Measurements from ENCODE around the gene TMEM208.

Gene TMEM208

DNA sequence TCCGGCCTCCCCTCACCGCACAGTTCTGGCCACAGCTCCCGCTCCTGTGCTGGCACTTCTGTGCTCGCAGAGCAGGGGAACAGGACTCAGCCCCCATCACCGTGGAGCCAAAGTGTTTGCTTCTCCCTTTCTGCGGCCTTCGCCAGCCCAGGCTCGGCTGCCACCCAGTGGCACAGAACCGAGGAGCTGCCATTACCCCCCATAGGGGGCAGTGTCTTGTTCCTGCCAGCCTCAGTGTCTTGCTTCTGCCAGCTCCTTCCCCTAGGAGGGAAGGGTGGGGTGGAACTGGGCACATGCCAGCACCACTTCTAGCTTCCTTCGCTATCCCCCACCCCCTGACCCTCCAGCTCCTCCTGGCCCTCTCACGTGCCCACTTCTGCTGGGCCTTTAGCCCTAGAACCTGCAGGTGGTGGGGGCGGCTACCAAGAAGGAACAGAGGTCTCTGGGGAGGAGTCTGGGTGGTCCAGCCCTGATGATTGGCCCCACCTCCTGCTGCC is 28.6 kb upstream of the TMEM208 start:
- no peak overlapping the region for H3K4me3 ChIP-seq (ENCODE audit: low read depth, low read length)
- TF ChIP-seq, protein P1, sequence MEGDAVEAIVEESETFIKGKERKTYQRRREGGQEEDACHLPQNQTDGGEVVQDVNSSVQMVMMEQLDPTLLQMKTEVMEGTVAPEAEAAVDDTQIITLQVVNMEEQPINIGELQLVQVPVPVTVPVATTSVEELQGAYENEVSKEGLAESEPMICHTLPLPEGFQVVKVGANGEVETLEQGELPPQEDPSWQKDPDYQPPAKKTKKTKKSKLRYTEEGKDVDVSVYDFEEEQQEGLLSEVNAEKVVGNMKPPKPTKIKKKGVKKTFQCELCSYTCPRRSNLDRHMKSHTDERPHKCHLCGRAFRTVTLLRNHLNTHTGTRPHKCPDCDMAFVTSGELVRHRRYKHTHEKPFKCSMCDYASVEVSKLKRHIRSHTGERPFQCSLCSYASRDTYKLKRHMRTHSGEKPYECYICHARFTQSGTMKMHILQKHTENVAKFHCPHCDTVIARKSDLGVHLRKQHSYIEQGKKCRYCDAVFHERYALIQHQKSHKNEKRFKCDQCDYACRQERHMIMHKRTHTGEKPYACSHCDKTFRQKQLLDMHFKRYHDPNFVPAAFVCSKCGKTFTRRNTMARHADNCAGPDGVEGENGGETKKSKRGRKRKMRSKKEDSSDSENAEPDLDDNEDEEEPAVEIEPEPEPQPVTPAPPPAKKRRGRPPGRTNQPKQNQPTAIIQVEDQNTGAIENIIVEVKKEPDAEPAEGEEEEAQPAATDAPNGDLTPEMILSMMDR (IDR thresholded peaks at IDR 0.05; ENCODE audit: borderline replicate concordance, insufficient read depth, low read depth, low read length): peak; percentile 56; the same call in 1 of the 2 replicates

DNA sequence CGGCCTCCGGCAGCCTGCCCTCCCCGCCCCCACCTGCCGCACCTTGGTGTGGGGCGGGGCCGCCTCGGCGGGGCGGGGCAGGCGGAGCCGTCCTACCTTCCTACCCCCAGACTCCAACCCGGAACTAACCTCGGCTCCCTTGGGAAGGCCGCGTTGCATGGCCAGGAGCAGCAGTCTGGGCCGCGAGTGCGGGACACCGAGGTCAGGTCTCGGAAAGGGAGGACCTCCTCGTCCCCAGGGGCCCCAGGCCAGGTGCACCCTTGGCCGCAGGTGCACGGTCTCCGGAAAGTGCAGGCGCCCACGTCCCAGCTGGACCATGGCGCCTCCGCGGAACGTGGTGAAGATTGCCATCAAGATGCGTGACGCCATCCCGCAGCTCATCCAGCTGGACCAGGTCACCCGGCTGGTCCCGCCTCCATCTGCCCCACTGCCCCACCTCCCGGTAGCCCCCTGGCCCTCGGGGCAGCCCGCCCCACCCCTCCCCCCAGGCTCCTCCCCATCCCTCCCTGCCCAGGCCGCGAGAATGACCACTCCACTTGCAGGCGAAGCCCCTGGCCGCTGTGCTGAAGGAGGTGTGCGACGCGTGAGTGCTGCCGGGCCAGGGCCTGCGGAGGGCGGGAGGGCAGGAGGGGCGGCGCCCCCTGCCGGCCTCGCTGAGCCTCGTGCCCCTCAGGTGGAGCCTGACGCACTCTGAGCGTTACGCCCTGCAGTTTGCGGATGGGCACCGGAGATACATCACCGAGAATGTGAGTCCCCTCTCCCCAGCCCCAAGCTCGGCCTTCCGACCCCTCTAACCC is 27.7 kb upstream of the TMEM208 start, which contains the start of gene ELMO3:
ELMO3 (plus strand) TSS at position 121 of the 797 bp plus-strand sequence; CDS start at position 317, 196 bp downstream.
- TF ChIP-seq, protein P1 (IDR thresholded peaks at IDR 0.05; ENCODE audit: borderline replicate concordance, insufficient read depth, low read depth, low read length): 0 out of 2 replicates have a peak, but pooled peaks have one; percentile 19
- no peak within 1 kb of the TSS for H3K4me3 ChIP-seq (ENCODE audit: low read depth, low read length)

DNA sequence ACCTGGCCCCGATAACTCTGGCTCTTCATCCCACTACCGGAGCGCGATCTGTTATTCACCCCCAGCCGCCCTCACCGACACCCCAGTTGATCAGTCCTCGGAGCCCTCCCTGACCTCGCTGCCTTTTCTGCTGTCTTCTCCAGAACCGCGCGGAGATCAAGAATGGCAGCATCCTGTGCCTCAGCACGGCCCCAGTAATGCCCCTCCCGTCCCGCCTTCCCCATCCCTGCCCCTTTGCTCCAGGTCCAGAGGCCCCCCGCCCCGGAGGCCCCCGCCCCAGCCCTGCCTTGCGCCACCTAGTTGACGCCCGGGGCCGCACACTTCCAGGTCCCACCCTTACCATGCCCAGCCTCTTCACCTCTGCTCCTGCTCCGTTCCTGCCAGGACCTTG is 27.1 kb upstream of the TMEM208 start:
- H3K4me3 ChIP-seq (ENCODE audit: low read depth, low read length): no peak overlapping the region
- TF ChIP-seq, protein P1 (IDR thresholded peaks at IDR 0.05; ENCODE audit: borderline replicate concordance, insufficient read depth, low read depth, low read length): no peak

DNA sequence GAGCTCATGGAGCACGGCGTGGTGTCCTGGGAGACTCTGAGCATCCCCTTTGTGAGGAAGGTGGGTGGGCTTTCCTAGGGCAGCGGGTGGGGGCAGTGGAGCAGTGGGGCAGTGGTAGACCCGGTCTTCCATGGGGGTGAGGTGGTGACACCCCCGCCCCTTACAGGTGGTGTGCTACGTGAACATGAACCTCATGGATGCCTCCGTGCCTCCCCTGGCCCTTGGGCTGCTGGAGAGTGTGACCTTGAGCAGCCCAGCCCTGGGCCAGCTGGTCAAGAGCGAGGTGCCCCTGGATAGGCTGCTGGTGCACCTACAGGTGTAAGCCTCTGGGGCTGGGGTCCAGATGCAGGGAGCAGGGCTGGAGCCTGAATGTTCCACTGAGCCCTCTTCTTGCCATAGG is 26.4 kb upstream of the TMEM208 start:
- no peak overlapping the region for H3K4me3 ChIP-seq (ENCODE audit: low read depth, low read length)
- TF ChIP-seq, protein P1 (IDR thresholded peaks at IDR 0.05; ENCODE audit: borderline replicate concordance, insufficient read depth, low read depth, low read length): no peak

DNA sequence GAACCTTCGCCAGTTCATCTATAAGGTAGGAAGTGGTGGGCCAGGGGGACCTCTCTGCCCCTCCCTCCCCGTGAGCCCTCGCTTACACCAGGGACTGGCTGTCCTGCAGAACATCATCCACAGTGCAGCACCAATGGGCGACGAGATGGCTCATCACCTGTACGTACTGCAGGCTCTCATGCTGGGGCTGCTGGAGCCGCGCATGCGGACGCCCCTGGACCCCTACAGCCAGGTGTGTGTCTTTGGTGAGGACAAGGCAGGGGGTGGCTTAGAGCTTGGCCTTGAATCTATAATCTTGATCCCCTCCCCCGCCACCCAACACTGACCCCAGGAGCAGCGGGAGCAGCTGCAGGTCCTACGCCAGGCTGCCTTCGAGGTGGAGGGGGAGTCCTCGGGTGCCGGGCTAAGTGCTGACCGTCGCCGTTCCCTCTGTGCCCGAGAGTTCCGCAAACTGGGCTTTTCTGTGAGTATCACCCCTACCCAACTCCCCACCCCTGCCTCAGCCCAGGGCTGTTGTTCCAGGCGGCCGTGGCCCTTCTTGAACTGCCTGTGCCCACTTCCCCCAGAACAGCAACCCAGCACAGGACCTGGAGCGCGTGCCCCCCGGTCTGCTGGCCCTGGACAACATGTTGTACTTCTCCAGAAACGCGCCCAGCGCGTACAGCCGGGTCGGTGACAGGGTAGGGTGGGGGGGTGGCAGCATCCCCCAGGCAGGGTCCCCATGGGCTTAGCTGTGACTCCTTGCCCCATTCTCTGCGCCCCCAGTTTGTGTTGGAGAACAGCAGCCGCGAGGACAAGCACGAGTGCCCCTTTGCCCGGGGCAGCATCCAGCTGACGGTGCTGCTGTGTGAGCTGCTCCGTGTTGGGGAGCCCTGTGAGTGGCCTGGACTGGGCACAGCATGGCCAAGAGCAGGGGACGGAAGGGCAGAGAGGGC is 25.3 kb upstream of the TMEM208 start:
- TF ChIP-seq, protein P1 (IDR thresholded peaks at IDR 0.05; ENCODE audit: borderline replicate concordance, insufficient read depth, low read depth, low read length): no peak
- H3K4me3 ChIP-seq (ENCODE audit: low read depth, low read length): no peak overlapping the region

DNA sequence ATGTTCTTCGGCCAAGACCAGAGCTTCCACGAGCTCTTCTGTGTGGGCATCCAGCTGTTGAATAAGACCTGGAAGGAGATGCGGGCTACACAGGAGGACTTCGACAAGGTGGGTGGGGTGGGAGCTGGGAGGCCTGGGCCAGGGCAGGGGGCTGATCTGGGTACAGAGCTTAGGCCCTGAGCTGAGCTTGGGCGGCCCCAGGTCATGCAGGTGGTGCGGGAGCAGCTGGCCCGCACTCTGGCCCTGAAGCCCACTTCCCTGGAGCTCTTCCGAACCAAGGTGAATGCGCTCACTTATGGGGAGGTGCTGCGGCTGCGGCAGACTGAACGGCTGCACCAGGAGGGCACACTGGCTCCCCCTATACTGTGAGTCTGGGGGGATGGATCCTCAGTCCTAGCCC is 24.5 kb upstream of the TMEM208 start:
- no peak overlapping the region for H3K4me3 ChIP-seq (ENCODE audit: low read depth, low read length)
- TF ChIP-seq, protein P1 (IDR thresholded peaks at IDR 0.05; ENCODE audit: borderline replicate concordance, insufficient read depth, low read depth, low read length): no peak
